ENCODE results near the gene SIGLEC8.

DNA sequence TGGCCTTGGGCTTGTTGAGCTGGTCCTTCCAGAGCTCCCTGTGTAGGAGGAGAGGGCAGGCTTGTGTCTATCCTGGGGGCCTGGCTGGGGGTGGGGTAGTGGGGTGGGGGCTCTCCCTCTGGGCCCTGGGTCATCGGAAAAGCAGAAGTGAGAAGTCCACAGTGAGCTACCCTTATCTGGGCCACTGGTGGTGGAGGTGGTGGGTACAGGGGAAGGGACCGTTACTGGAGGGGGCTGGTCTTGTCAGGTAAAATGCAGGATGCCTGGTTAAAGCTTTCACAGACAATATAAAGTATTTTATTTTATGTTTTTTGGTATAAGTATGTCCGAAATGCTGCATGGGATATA lies 40.5 kb downstream of the SIGLEC8 start:
- TF ChIP-seq FOXK2 (IDR thresholded peaks at IDR 0.05) = no peak
- no peak for TF ChIP-seq NFRKB (IDR thresholded peaks at IDR 0.05)
- TF ChIP-seq SP1 (IDR thresholded peaks at IDR 0.05) = no peak
- TF ChIP-seq FOXM1 (IDR thresholded peaks at IDR 0.05; ENCODE audit: borderline replicate concordance) = no peak
- TF ChIP-seq L3MBTL2 (conservative IDR thresholded peaks at IDR 0.05) = no peak
- no peak for TF ChIP-seq TARDBP (IDR thresholded peaks at IDR 0.05)
- TF ChIP-seq HDGF (IDR thresholded peaks at IDR 0.05; ENCODE audit: borderline replicate concordance) = no peak
- TF ChIP-seq BHLHE40 (IDR thresholded peaks at IDR 0.05; ENCODE audit: borderline replicate concordance) = no peak
- no peak for TF ChIP-seq ZNF384 (IDR thresholded peaks at IDR 0.05)
